ENCODE measurements around the gene BBX. TPM values are rescaled to one million over a fixed set of nuclear protein-coding genes. Genes with fewer than 3 reads are reported as not detected.

Gene BBX
- polyA plus RNA-seq, 1 experiment = 46.1 TPM

GRCh38 chr3:107727102-107727501, 204.3 kb downstream of the BBX start:
- Histone ChIP-seq H3K9me3 (ENCODE audit: control insufficient read depth, insufficient read depth, low read length) (no peaks in the 10 kb centered on the region), H3K27ac (ENCODE audit: low read depth, low read length) (no peak overlapping the region), H3K4me3 (ENCODE audit: low read depth, low read length) (no peak overlapping the region), H3K27me3 (ENCODE audit: control insufficient read depth, insufficient read depth, low read length) (no peaks in the 10 kb centered on the region)
- no peak for DNase-seq (ENCODE audit: low read depth, low spot score)
- ChIA-PET POLR2A (no interaction called here), CTCF (interaction anchor here (1.0 kb wide), 1 partner anchor 66 kb away, joined by 4 read pairs; no protein-coding TSS in a partner anchor)
- TF ChIP-seq, protein P1, sequence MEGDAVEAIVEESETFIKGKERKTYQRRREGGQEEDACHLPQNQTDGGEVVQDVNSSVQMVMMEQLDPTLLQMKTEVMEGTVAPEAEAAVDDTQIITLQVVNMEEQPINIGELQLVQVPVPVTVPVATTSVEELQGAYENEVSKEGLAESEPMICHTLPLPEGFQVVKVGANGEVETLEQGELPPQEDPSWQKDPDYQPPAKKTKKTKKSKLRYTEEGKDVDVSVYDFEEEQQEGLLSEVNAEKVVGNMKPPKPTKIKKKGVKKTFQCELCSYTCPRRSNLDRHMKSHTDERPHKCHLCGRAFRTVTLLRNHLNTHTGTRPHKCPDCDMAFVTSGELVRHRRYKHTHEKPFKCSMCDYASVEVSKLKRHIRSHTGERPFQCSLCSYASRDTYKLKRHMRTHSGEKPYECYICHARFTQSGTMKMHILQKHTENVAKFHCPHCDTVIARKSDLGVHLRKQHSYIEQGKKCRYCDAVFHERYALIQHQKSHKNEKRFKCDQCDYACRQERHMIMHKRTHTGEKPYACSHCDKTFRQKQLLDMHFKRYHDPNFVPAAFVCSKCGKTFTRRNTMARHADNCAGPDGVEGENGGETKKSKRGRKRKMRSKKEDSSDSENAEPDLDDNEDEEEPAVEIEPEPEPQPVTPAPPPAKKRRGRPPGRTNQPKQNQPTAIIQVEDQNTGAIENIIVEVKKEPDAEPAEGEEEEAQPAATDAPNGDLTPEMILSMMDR (IDR thresholded peaks at IDR 0.05; ENCODE audit: low read depth, low read length) = no peak

GRCh38 chr3:107729686-107730085, 206.9 kb downstream of the BBX start:
- no peak for DNase-seq (ENCODE audit: low read depth, low spot score)
- ChIA-PET POLR2A (no interaction called here), CTCF (interaction anchor here (0.8 to 4.1 kb wide), 3 partner anchors 39 to 69 kb away, joined by 3 to 20 read pairs (median 10); no protein-coding TSS in a partner anchor)
- Histone ChIP-seq H3K27ac (ENCODE audit: low read depth, low read length) (no peak overlapping the region), H3K27me3 (ENCODE audit: control insufficient read depth, insufficient read depth, low read length) (no peaks in the 10 kb centered on the region), H3K9me3 (ENCODE audit: control insufficient read depth, insufficient read depth, low read length) (no peaks in the 10 kb centered on the region), H3K4me3 (ENCODE audit: low read depth, low read length) (no peak overlapping the region)
- TF ChIP-seq, protein P1 (IDR thresholded peaks at IDR 0.05; ENCODE audit: low read depth, low read length) = no peak

DNA sequence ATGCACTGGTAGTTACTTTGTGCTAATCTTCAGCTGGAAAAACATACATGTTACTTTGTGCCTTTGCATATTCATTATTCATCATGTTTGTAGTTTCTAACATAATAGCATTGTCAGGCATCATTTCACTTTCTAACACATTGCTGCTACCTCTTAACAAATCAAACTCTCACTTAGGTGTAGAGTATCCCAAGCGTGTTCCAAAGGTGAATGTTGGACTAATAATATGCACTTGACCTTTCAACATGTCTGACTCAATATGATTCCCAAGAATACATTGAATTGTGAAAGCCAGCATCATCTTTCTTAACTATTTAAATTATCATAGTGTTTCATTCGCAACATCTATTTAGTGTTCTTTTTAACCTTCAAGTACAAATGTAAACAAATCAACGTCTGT, 211.6 kb downstream of the BBX start:
- POLR2A ChIA-PET = no interaction called here
- no peak overlapping the region for H3K4me3 ChIP-seq (ENCODE audit: low read depth, low read length)
- H3K9me3 ChIP-seq (ENCODE audit: control insufficient read depth, insufficient read depth, low read length) = no peaks in the 10 kb centered on the region
- no peak overlapping the region for H3K27ac ChIP-seq (ENCODE audit: low read depth, low read length)
- CTCF ChIA-PET = interaction anchor here (1.9 kb wide), 1 partner anchor 498 kb away, joined by 5 read pairs; no protein-coding TSS in a partner anchor
- H3K27me3 ChIP-seq (ENCODE audit: control insufficient read depth, insufficient read depth, low read length) = no peaks in the 10 kb centered on the region
- no peak for DNase-seq (ENCODE audit: low read depth, low spot score)
- TF ChIP-seq, protein P1 (IDR thresholded peaks at IDR 0.05; ENCODE audit: low read depth, low read length) = no peak

- TF ChIP-seq, protein P1 (IDR thresholded peaks at IDR 0.05; ENCODE audit: low read depth, low read length) = no peak
- ChIA-PET POLR2A (no interaction called here), CTCF (interaction anchor here (1.6 to 8.2 kb wide), 7 partner anchors 15 to 164 kb away, joined by 3 to 157 read pairs (median 14); no protein-coding TSS in a partner anchor)
- H3K27ac ChIP-seq (ENCODE audit: low read depth, low read length) = no peak overlapping the region
- no peaks in the 10 kb centered on the region for H3K9me3 ChIP-seq (ENCODE audit: control insufficient read depth, insufficient read depth, low read length)
- DNase-seq (ENCODE audit: low read depth, low spot score) = no peak
- no peaks in the 10 kb centered on the region for H3K27me3 ChIP-seq (ENCODE audit: control insufficient read depth, insufficient read depth, low read length)
- no peak overlapping the region for H3K4me3 ChIP-seq (ENCODE audit: low read depth, low read length)
Measured at GRCh38 chr3:107737914-107738313, 215.2 kb downstream of the BBX start.

- ChIA-PET CTCF (interaction anchor here (1.0 to 8.2 kb wide), 9 partner anchors 10 to 503 kb away, joined by 3 to 157 read pairs (median 24); no protein-coding TSS in a partner anchor), POLR2A (no interaction called here)
- no peaks in the 10 kb centered on the region for H3K27me3 ChIP-seq (ENCODE audit: control insufficient read depth, insufficient read depth, low read length)
- no peak overlapping the region for H3K4me3 ChIP-seq (ENCODE audit: low read depth, low read length)
- H3K27ac ChIP-seq (ENCODE audit: low read depth, low read length) = no peak overlapping the region
- no peaks in the 10 kb centered on the region for H3K9me3 ChIP-seq (ENCODE audit: control insufficient read depth, insufficient read depth, low read length)
- no peak for DNase-seq (ENCODE audit: low read depth, low spot score)
- TF ChIP-seq, protein P1 (IDR thresholded peaks at IDR 0.05; ENCODE audit: low read depth, low read length) = no peak
Measured at GRCh38 chr3:107738486-107739183, 215.9 kb downstream of the BBX start.
